ENCODE data around the gene KRTAP27-1.

The KRTAP27-1 gene

GRCh38 chr21:30338717-30339116 is 1.2 kb upstream of the KRTAP27-1 start:
- Histone ChIP-seq H3K27ac (no peak overlapping the region), H3K9me3 (no peaks in the 10 kb centered on the region), H3K4me3 (no peak overlapping the region), H3K36me3 (no peaks in the 10 kb centered on the region), H3K27me3 (no peaks in the 10 kb centered on the region), H3K4me1 (peaks cover 0 to 36% (median 3%) of the 10 kb centered on the region in 4 donors)
- intact Hi-C loops (cut with DNase I; ENCODE audit: low total_unique reads): no loop called here
- TF ChIP-seq, protein P1, sequence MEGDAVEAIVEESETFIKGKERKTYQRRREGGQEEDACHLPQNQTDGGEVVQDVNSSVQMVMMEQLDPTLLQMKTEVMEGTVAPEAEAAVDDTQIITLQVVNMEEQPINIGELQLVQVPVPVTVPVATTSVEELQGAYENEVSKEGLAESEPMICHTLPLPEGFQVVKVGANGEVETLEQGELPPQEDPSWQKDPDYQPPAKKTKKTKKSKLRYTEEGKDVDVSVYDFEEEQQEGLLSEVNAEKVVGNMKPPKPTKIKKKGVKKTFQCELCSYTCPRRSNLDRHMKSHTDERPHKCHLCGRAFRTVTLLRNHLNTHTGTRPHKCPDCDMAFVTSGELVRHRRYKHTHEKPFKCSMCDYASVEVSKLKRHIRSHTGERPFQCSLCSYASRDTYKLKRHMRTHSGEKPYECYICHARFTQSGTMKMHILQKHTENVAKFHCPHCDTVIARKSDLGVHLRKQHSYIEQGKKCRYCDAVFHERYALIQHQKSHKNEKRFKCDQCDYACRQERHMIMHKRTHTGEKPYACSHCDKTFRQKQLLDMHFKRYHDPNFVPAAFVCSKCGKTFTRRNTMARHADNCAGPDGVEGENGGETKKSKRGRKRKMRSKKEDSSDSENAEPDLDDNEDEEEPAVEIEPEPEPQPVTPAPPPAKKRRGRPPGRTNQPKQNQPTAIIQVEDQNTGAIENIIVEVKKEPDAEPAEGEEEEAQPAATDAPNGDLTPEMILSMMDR (IDR thresholded peaks at IDR 0.05): no peak
- no peak for DNase-seq

GRCh38 chr21:30337772-30338171 is 278 bp upstream of the KRTAP27-1 start:
- no peaks in the 10 kb centered on the region for H3K9me3 ChIP-seq
- H3K27ac ChIP-seq: no peak overlapping the region
- TF ChIP-seq, protein P1 (IDR thresholded peaks at IDR 0.05): no peak
- H3K27me3 ChIP-seq: no peaks in the 10 kb centered on the region
- H3K36me3 ChIP-seq: no peaks in the 10 kb centered on the region
- intact Hi-C loops (cut with DNase I; ENCODE audit: low total_unique reads): no loop called here
- H3K4me1 ChIP-seq: peaks cover 0 to 43% (median 3%) of the 10 kb centered on the region in 4 donors
- H3K4me3 ChIP-seq: no peak overlapping the region
- DNase-seq: no peak

DNA sequence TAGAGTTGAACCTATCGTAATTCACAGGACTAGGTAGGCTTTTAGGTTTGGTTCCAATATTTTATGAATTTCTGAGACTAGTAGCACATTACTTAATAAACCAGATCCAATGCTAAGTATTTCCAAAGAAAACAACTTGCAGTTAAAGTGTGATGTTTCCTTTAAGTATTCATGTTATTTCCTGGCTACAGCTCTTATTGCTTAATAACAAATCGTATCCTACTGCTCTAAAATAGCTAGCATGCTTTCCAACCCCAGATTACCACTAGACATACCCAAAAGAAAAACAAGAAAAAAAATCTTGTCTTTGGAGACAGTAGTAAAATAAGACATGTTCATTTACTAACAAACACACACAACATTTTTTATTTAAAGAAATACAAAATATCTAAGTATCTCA is 898 bp downstream of the KRTAP27-1 start:
- no peaks in the 10 kb centered on the region for H3K27me3 ChIP-seq
- no peaks in the 10 kb centered on the region for H3K9me3 ChIP-seq
- H3K4me3 ChIP-seq: no peak overlapping the region
- no peaks in the 10 kb centered on the region for H3K36me3 ChIP-seq
- TF ChIP-seq, protein P1 (IDR thresholded peaks at IDR 0.05): no peak
- no peak for DNase-seq
- H3K27ac ChIP-seq: peak overlapping the region in 1 of 2 donors; percentile 20
- peaks cover 0 to 43% (median 3%) of the 10 kb centered on the region in 4 donors for H3K4me1 ChIP-seq
- intact Hi-C loops (cut with DNase I; ENCODE audit: low total_unique reads): no loop called here

- H3K4me1 ChIP-seq: peaks cover 0 to 41% (median 3%) of the 10 kb centered on the region in 4 donors
- intact Hi-C loops (cut with DNase I; ENCODE audit: low total_unique reads): no loop called here
- H3K4me3 ChIP-seq: peak overlapping the region; percentile 17 to 31
- no peaks in the 10 kb centered on the region for H3K27me3 ChIP-seq
- H3K9me3 ChIP-seq: no peaks in the 10 kb centered on the region
- TF ChIP-seq, protein P1 (IDR thresholded peaks at IDR 0.05): no peak
- H3K27ac ChIP-seq: peak overlapping the region; percentile 13 to 50
- no peaks in the 10 kb centered on the region for H3K36me3 ChIP-seq
- DNase-seq: no peak
These were observed 3.8 kb downstream of the KRTAP27-1 start for GRCh38 chr21:30333736-30334135.

DNA sequence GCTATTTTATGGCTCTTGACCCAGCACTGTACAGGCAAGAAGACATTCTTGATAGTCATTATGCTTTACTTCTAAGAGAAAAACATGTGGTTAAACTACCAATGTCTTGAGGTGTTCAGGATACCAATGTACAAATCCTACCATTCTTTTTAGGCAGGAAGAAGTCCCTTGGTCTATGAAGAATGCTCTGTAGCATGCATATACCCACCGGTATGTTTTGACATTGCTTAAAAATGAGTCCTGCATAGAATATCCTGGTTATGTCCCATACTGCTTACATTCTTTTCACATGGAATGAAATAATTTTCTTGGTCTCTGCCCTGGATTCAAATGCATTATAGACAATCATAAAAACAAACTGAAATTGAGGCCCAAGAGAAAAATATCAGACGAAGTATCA is 4.8 kb downstream of the KRTAP27-1 start:
- intact Hi-C loops (cut with DNase I; ENCODE audit: low total_unique reads): no loop called here

More for the DNA sequence above, 4.8 kb downstream of the KRTAP27-1 start:
- peaks cover 0 to 31% (median 3%) of the 10 kb centered on the region in 4 donors for H3K4me1 ChIP-seq
- DNase-seq: no peak
- H3K9me3 ChIP-seq: no peaks in the 10 kb centered on the region
- TF ChIP-seq, protein P1 (IDR thresholded peaks at IDR 0.05): no peak
- H3K27me3 ChIP-seq: no peaks in the 10 kb centered on the region
- no peaks in the 10 kb centered on the region for H3K36me3 ChIP-seq
- H3K4me3 ChIP-seq: no peak overlapping the region
- H3K27ac ChIP-seq: no peak overlapping the region

All from tibial artery (tissue), 4 donors.